Measurements from ENCODE around the gene P2RX7. TPM values are rescaled to one million over a fixed set of nuclear protein-coding genes. Genes with fewer than 3 reads are reported as not detected.

Gene P2RX7
- polyA plus RNA-seq, 3 donors: 12.3 to 66.3 (median 20.5) TPM

GRCh38 chr12:121167232-121167820 is 34.6 kb downstream of the P2RX7 start:
- H3K36me3 ChIP-seq (replicated peaks in 1 of 2; ENCODE audit: control insufficient read depth in 1 of 2, insufficient read depth in 2 of 2, low read length in 2 of 2): peaks cover 78 to 100% of the 10 kb centered on the region in 2 donors

GRCh38 chr12:121167951-121168350 is 35.3 kb downstream of the P2RX7 start:
- Histone ChIP-seq H2AFZ (ENCODE audit: insufficient read depth, low read depth, low read length, poor library complexity, severe bottlenecking) (no peak overlapping the region), H3K79me2 (ENCODE audit: insufficient read depth, low read length) (no peaks in the 10 kb centered on the region), H3K36me3 (replicated peaks in 1 of 2; ENCODE audit: control insufficient read depth in 1 of 2, insufficient read depth in 2 of 2, low read length in 2 of 2) (peaks cover 71 to 100% of the 10 kb centered on the region in 2 donors), H3K27me3 (ENCODE audit: control insufficient read depth in 2 of 2, insufficient read depth in 2 of 2, low read length in 2 of 2) (no peaks in the 10 kb centered on the region), H3K9me3 (replicated peaks in 1 of 2; ENCODE audit: control insufficient read depth in 1 of 2, insufficient read depth in 1 of 2, low read length in 2 of 2) (no peaks in the 10 kb centered on the region), H4K20me1 (ENCODE audit: insufficient read depth, low read length) (no peaks in the 10 kb centered on the region), H3K4me3 (replicated peaks in 1 of 3; ENCODE audit: low read depth in 2 of 3, low read length in 3 of 3) (no peak overlapping the region), H3K4me2 (replicated peaks; ENCODE audit: extremely low read depth, low read length, poor library complexity, severe bottlenecking) (no peak overlapping the region), H3K27ac (ENCODE audit: low read depth in 1 of 2, low read length in 2 of 2) (no peak overlapping the region), H3K4me1 (ENCODE audit: control insufficient read depth in 1 of 2, insufficient read depth in 2 of 2, low read length in 2 of 2) (peaks cover 10 to 15% of the 10 kb centered on the region in 2 donors), H3K9ac (ENCODE audit: insufficient read depth, low read length, poor library complexity, severe bottlenecking) (no peak overlapping the region)
- H3K27ac Mint-ChIP-seq: peak overlapping the region in 1 of 7 donors; percentile 35
- TF ChIP-seq CTCF (IDR thresholded peaks at IDR 0.05): no peak
- WGBS (ENCODE audit: insufficient coverage): no CpG with 5 or more reads among the region's 3 CpGs
- H3K4me3 Mint-ChIP-seq: no peak overlapping the region
- DNase-seq: no peak
- H3K9me3 Mint-ChIP-seq: peaks cover 0 to 1% (median 0%) of the 10 kb centered on the region in 7 donors
- intact Hi-C loops (cut with micrococcal nuclease): no loop called here
- H3K4me1 Mint-ChIP-seq: peaks cover 22% of the 10 kb centered on the region
- no peaks in the 10 kb centered on the region for H3K27me3 Mint-ChIP-seq (ENCODE audit: low read depth in 3 of 3)
- peaks cover 84 to 98% of the 10 kb centered on the region in 2 donors for H3K36me3 Mint-ChIP-seq

More at GRCh38 chr12:121167232-121167820, 34.6 kb downstream of the P2RX7 start:
- H3K27me3 Mint-ChIP-seq (ENCODE audit: low read depth in 3 of 3): peaks cover 0 to 2% (median 0%) of the 10 kb centered on the region in 3 donors
- Histone ChIP-seq H3K27me3 (ENCODE audit: control insufficient read depth in 2 of 2, insufficient read depth in 2 of 2, low read length in 2 of 2) (no peaks in the 10 kb centered on the region), H3K27ac (ENCODE audit: low read depth in 1 of 2, low read length in 2 of 2) (peak overlapping the region; percentile 9 to 45), H4K20me1 (ENCODE audit: insufficient read depth, low read length) (no peaks in the 10 kb centered on the region), H3K4me3 (replicated peaks in 1 of 3; ENCODE audit: low read depth in 2 of 3, low read length in 3 of 3) (no peak overlapping the region), H3K4me1 (ENCODE audit: control insufficient read depth in 1 of 2, insufficient read depth in 2 of 2, low read length in 2 of 2) (peaks cover 10 to 15% of the 10 kb centered on the region in 2 donors), H2AFZ (ENCODE audit: insufficient read depth, low read depth, low read length, poor library complexity, severe bottlenecking) (no peak overlapping the region), H3K79me2 (ENCODE audit: insufficient read depth, low read length) (no peaks in the 10 kb centered on the region), H3K9me3 (replicated peaks in 1 of 2; ENCODE audit: control insufficient read depth in 1 of 2, insufficient read depth in 1 of 2, low read length in 2 of 2) (no peaks in the 10 kb centered on the region), H3K4me2 (replicated peaks; ENCODE audit: extremely low read depth, low read length, poor library complexity, severe bottlenecking) (no peak overlapping the region), H3K9ac (ENCODE audit: insufficient read depth, low read length, poor library complexity, severe bottlenecking) (no peak overlapping the region)
- peak overlapping the region; percentile 19 to 92 (median 77) for H3K27ac Mint-ChIP-seq
- intact Hi-C loops (cut with micrococcal nuclease): no loop called here
- peaks cover 22% of the 10 kb centered on the region for H3K4me1 Mint-ChIP-seq
- TF ChIP-seq CTCF (IDR thresholded peaks at IDR 0.05): no peak
- peaks cover 0 to 1% (median 0%) of the 10 kb centered on the region in 7 donors for H3K9me3 Mint-ChIP-seq
- peaks cover 84 to 98% of the 10 kb centered on the region in 2 donors for H3K36me3 Mint-ChIP-seq
- 89% methylated on average over 9 of the region's 14 CpGs for WGBS (ENCODE audit: insufficient coverage)
- DNase-seq: peak in 2 of 3 donors; percentile 27 to 69
- H3K4me3 Mint-ChIP-seq: no peak overlapping the region
